K562 (cell line): ENCODE measurements around the gene PPP1R13L.

Experiments
- EP300 ChIP-seq: IDR thresholded peaks from 2 replicates; pipeline ENCODE4 v1.6.1; 2012; ENCODE audit warnings: low read length, improper control_type of control experiment
- GATA2 ChIP-seq: sonication (generic); formaldehyde crosslinking; IDR thresholded peaks from 2 replicates; pipeline ENCODE4 v1.4.0; 2020; ENCODE audit warnings: mild to moderate bottlenecking, missing genetic modification reagents
- MXD1 ChIP-seq: fragments of 250-450 bp; sonication (Bioruptor Pico); IDR thresholded peaks from 2 replicates; pipeline ENCODE4 v1.8.0; 2021; ENCODE audit warnings: borderline replicate concordance, mild to moderate bottlenecking, moderate library complexity; ENCODE audit not compliant: poor library complexity, severe bottlenecking
- RAD21 ChIP-seq, 2 experiments: fragments of 250-450 bp in 1 of 2; fragments of 450-650 bp in 1 of 2; sonication (Bioruptor Pico) in 1 of 2; formaldehyde crosslinking in 1 of 2; IDR thresholded peaks in 1 of 2; conservative IDR thresholded peaks in 1 of 2; 2 replicates each; pipeline versions ENCODE4 v1.4.0 to v1.8.0; 2020 to 2022; ENCODE audit warnings: mild to moderate bottlenecking in 2 of 2, moderate library complexity in 1 of 2
- RNF2 ChIP-seq: sonication (generic); IDR thresholded peaks from 2 replicates; pipeline ENCODE4 v1.6.1; 2016

- no peak for TF ChIP-seq RNF2
- no peak for TF ChIP-seq EP300
- TF ChIP-seq GATA2 (CRISPR knock-in tag), result no peak
- no peak for TF ChIP-seq RAD21 (CRISPR knock-in tag; conservative IDR thresholded peaks at IDR 0.05 in 1 of 2, IDR thresholded peaks at IDR 0.05 in 1 of 2)
- TF ChIP-seq MXD1 (CRISPR knock-in tag), result no peak
These were observed 62.0 kb downstream of the PPP1R13L start for GRCh38 chr19:45342911-45343310.
